Left ventricle myocardium inferior (tissue), 1 donor: ENCODE data around the gene OR2A12. TPM values are rescaled to one million over a fixed set of nuclear protein-coding genes. Genes with fewer than 3 reads are reported as not detected.

ENCODE experiments used
- DNase-seq: peaks from one replicate; pipeline ENCODE4 v3.0.0-alpha.2; 2020
- H3K27ac ChIP-seq: fragments of 200-600 bp; replicated peaks from 2 replicates; pipeline ENCODE4 v1.8.0; 2021
- H3K27me3 ChIP-seq: fragments of 200-600 bp; 2 replicates; pipeline ENCODE4 v1.8.0; 2021; ENCODE audit warnings: low read depth
- H3K36me3 ChIP-seq: fragments of 200-600 bp; 2 replicates; pipeline ENCODE4 v1.8.0; 2021
- H3K4me1 ChIP-seq: fragments of 200-600 bp; 2 replicates; pipeline ENCODE4 v1.8.0; 2021
- H3K4me3 ChIP-seq: fragments of 200-600 bp; 2 replicates; pipeline ENCODE4 v1.8.0; 2021; ENCODE audit warnings: mild to moderate bottlenecking, moderate library complexity
- H3K9me3 ChIP-seq: fragments of 200-600 bp; replicated peaks from 2 replicates; pipeline ENCODE4 v1.8.0; 2021
- CTCF ChIP-seq: fragments of 200-600 bp; IDR thresholded peaks from 2 replicates; pipeline ENCODE4 v1.8.0; 2021; ENCODE audit warnings: antibody characterized with exemption, mild to moderate bottlenecking, borderline replicate concordance
- intact Hi-C: fragments of 100-400 bp; cut with micrococcal nuclease; formaldehyde crosslinking; loops from one replicate; pipeline ENCODE4 v1.11.0; 2022
- total RNA-seq: library from RNA; stranded (reverse); fragmentation: NEBNext Ultra II Directional; extraction: Animal tissue kit (Norgen Biotek cat#: 25700); gene quantifications from one replicate; pipeline ENCODE4 v1.2.1, GENCODE V29; 2021
- donor health status: DM: no; HTN: yes; CAD: no; lungs with severe emphysema.

Gene OR2A12
- total RNA-seq, 1 donor from 2014 or later = not detected

- no peaks in the 10 kb centered on the region for H3K36me3 ChIP-seq
- intact Hi-C loops = no loop called here
These were observed 16.1 kb upstream of the OR2A12 start for GRCh38 chr7:144069953-144070352.

GRCh38 chr7:144074374-144074773 is 11.7 kb upstream of the OR2A12 start:
- Histone ChIP-seq H3K36me3 (no peaks in the 10 kb centered on the region), H3K27ac (no peak overlapping the region), H3K9me3 (no peaks in the 10 kb centered on the region), H3K27me3 (no peaks in the 10 kb centered on the region), H3K4me1 (no peaks in the 10 kb centered on the region), H3K4me3 (no peak overlapping the region)
- no peak for DNase-seq
- intact Hi-C loops = no loop called here
- TF ChIP-seq CTCF = no peak

More at GRCh38 chr7:144069953-144070352, 16.1 kb upstream of the OR2A12 start:
- Histone ChIP-seq H3K4me1 (no peaks in the 10 kb centered on the region), H3K9me3 (peaks cover 4% of the 10 kb centered on the region), H3K4me3 (no peak overlapping the region), H3K27me3 (no peaks in the 10 kb centered on the region), H3K27ac (no peak overlapping the region)
- TF ChIP-seq CTCF = no peak
- DNase-seq = no peak

- intact Hi-C loops = no loop called here
- no peaks in the 10 kb centered on the region for H3K4me1 ChIP-seq
- TF ChIP-seq CTCF = no peak
- no peak for DNase-seq
- H3K36me3 ChIP-seq = no peaks in the 10 kb centered on the region
- no peaks in the 10 kb centered on the region for H3K27me3 ChIP-seq
- no peak overlapping the region for H3K27ac ChIP-seq
- no peak overlapping the region for H3K4me3 ChIP-seq
- H3K9me3 ChIP-seq = peaks cover 10% of the 10 kb centered on the region
These were observed 652 bp downstream of the OR2A12 start for GRCh38 chr7:144086730-144087129.

- no peak for DNase-seq
- intact Hi-C loops = no loop called here
These were observed 1.2 kb downstream of the OR2A12 start for GRCh38 chr7:144087230-144087629.

GRCh38 chr7:144090667-144091066 is 4.6 kb downstream of the OR2A12 start:
- Histone ChIP-seq H3K36me3 (no peaks in the 10 kb centered on the region), H3K4me3 (no peak overlapping the region), H3K27ac (no peak overlapping the region), H3K4me1 (no peaks in the 10 kb centered on the region), H3K9me3 (peaks cover 10% of the 10 kb centered on the region), H3K27me3 (no peaks in the 10 kb centered on the region)
- intact Hi-C loops = no loop called here
- no peak for TF ChIP-seq CTCF
- DNase-seq = no peak

More at GRCh38 chr7:144087230-144087629, 1.2 kb downstream of the OR2A12 start:
- H3K4me1 ChIP-seq = no peaks in the 10 kb centered on the region
- H3K36me3 ChIP-seq = no peaks in the 10 kb centered on the region
- TF ChIP-seq CTCF = no peak
- no peaks in the 10 kb centered on the region for H3K27me3 ChIP-seq
- no peak overlapping the region for H3K27ac ChIP-seq
- H3K4me3 ChIP-seq = no peak overlapping the region
- peaks cover 10% of the 10 kb centered on the region for H3K9me3 ChIP-seq

- H3K9me3 ChIP-seq = no peaks in the 10 kb centered on the region
- DNase-seq = no peak
- H3K36me3 ChIP-seq = no peaks in the 10 kb centered on the region
- no peak overlapping the region for H3K27ac ChIP-seq
- no peak for TF ChIP-seq CTCF
- H3K27me3 ChIP-seq = no peaks in the 10 kb centered on the region
- no peaks in the 10 kb centered on the region for H3K4me1 ChIP-seq
- no peak overlapping the region for H3K4me3 ChIP-seq
- intact Hi-C loops = no loop called here
These were observed 12.7 kb downstream of the OR2A12 start for GRCh38 chr7:144098776-144099175.
